Left colon (tissue), 2 donors: ENCODE data around the gene KAT6B. TPM values are rescaled to one million over a fixed set of nuclear protein-coding genes. Genes with fewer than 3 reads are reported as not detected.

ENCODE experiments used
- ATAC-seq: fragments of 200-7000 bp; cut with Tn5 transposase; one replicate; pipeline ENCODE4 v1.9.1; 2020; ENCODE audit warnings: mild to moderate bottlenecking, moderate library complexity
- DNase-seq, 2 donors: peaks; one replicate each; pipeline ENCODE4 v3.0.0-alpha.2; 2020
- intact Hi-C, 2 donors: fragments of 100-400 bp; cut with DNase I in 1 of 2; cut with micrococcal nuclease in 1 of 2; formaldehyde crosslinking; loops; one replicate each; pipeline versions ENCODE4 v1.11.2 to v1.14.0; 2022; cut with DNase I, micrococcal nuclease
- total RNA-seq, 2 donors: library from RNA; stranded (reverse); fragmentation: NEBNext Ultra II Directional; extraction: Animal tissue kit (Norgen Biotek cat#: 25700); gene quantifications; one replicate each; pipeline ENCODE4 v1.2.1, GENCODE V29; 2021
- donor health status: DM: no; HTN: no; CAD: no.
- donor health status: DM: yes; HTN: yes; CAD: no.

Gene KAT6B
- total RNA-seq, 2 donors from 2014 or later = 26.6 to 30.7 TPM

- intact Hi-C loops = no loop called here
- no peak for ATAC-seq
- DNase-seq = no peak
Observed at GRCh38 chr10:75063461-75064230, 237.2 kb downstream of the KAT6B start.

GRCh38 chr10:75065076-75065475, 238.7 kb downstream of the KAT6B start:
- DNase-seq (no peak), ATAC-seq (no peak)
- intact Hi-C loops = no loop called here

GRCh38 chr10:75066271-75066670, 239.9 kb downstream of the KAT6B start:
- DNase-seq (no peak), ATAC-seq (no peak)
- intact Hi-C loops = no loop called here

- intact Hi-C loops = no loop called here
- DNase-seq (no peak), ATAC-seq (no peak)
Observed at GRCh38 chr10:75067272-75067671, 240.9 kb downstream of the KAT6B start.

GRCh38 chr10:75068523-75068922, 242.1 kb downstream of the KAT6B start:
- ATAC-seq = no peak
- DNase-seq = no peak
- intact Hi-C loops = no loop called here

- no peak for ATAC-seq
- intact Hi-C loops = no loop called here
- DNase-seq = no peak
Observed at GRCh38 chr10:75070476-75070875, 244.1 kb downstream of the KAT6B start.

- DNase-seq (no peak), ATAC-seq (no peak)
- intact Hi-C loops = no loop called here
Observed at GRCh38 chr10:75070961-75071428, 244.6 kb downstream of the KAT6B start.

- no peak for ATAC-seq
- DNase-seq = no peak
- intact Hi-C loops = no loop called here
Observed at GRCh38 chr10:75071756-75072155, 245.4 kb downstream of the KAT6B start.

- DNase-seq (no peak), ATAC-seq (no peak)
- intact Hi-C loops = no loop called here
Observed at GRCh38 chr10:75072727-75073126, 246.3 kb downstream of the KAT6B start.

GRCh38 chr10:75073442-75073841, 247.0 kb downstream of the KAT6B start:
- DNase-seq (no peak), ATAC-seq (no peak)
- intact Hi-C loops = no loop called here

GRCh38 chr10:75074711-75075445, 248.5 kb downstream of the KAT6B start:
- ATAC-seq = no peak
- intact Hi-C loops = no loop called here
- DNase-seq = no peak

- intact Hi-C loops = no loop called here
- ATAC-seq = no peak
- DNase-seq = no peak
Observed at GRCh38 chr10:75076348-75076747, 249.9 kb downstream of the KAT6B start.

- ATAC-seq = no peak
- intact Hi-C loops = no loop called here
- DNase-seq = no peak
Observed at GRCh38 chr10:75079436-75080083, 253.2 kb downstream of the KAT6B start.

- ATAC-seq (no peak), DNase-seq (no peak)
- intact Hi-C loops = no loop called here
Observed at GRCh38 chr10:75080554-75080953, 254.2 kb downstream of the KAT6B start.

- intact Hi-C loops = no loop called here
- no peak for ATAC-seq
- no peak for DNase-seq
Observed at GRCh38 chr10:75081379-75081778, 255.0 kb downstream of the KAT6B start.
